GM12874 (cell line): ENCODE results near the gene TENM3.

Source experiments
- TF ChIP-seq, protein P1 (sequence below): IDR thresholded peaks from 2 replicates; pipeline ENCODE4 v1.5.1; 2011; ENCODE audit warnings: low read depth, mild to moderate bottlenecking, control low read depth, low read length, moderate library complexity; ENCODE audit not compliant: insufficient read depth

TENM3 gene

DNA sequence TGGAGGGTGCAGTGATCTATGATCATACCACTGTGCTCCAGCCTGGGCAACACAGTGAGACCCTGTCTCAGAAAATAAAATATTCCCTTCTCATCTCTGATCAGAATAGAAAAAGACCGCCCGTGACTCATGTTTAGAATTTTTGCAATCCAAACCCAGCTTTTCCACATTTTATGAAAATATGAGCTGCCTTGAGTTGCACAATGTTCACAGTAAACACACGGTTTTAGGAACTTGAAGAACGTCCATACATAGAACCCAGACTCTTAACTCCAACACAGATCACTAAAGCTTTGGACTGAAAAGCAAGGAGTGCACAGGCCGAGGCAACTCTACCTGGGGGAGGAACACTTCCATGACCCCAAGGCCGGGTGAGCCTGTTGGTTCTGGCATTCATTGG is 305.0 kb downstream of the TENM3 start:
- TF ChIP-seq, protein P1, sequence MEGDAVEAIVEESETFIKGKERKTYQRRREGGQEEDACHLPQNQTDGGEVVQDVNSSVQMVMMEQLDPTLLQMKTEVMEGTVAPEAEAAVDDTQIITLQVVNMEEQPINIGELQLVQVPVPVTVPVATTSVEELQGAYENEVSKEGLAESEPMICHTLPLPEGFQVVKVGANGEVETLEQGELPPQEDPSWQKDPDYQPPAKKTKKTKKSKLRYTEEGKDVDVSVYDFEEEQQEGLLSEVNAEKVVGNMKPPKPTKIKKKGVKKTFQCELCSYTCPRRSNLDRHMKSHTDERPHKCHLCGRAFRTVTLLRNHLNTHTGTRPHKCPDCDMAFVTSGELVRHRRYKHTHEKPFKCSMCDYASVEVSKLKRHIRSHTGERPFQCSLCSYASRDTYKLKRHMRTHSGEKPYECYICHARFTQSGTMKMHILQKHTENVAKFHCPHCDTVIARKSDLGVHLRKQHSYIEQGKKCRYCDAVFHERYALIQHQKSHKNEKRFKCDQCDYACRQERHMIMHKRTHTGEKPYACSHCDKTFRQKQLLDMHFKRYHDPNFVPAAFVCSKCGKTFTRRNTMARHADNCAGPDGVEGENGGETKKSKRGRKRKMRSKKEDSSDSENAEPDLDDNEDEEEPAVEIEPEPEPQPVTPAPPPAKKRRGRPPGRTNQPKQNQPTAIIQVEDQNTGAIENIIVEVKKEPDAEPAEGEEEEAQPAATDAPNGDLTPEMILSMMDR, result no peak

DNA sequence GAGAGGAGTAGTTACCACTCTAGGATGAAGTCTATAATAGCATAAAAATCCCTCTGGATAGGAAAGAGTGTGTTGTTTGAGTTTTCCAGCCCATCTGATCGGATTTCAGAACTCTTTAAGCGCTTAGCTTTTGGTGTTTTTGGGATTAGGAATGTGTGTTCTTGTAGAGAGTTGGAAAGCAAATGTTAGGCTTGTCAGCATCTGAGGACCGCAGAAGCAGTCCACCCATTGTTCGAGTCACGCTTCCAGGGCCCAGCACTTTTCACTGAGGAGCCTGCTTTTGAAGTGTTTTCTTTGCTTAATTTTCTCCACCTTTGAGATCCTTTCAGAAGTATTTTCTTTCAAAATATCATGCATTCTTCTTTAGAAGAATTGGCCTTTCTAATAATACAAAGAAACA is 306.2 kb downstream of the TENM3 start:
- TF ChIP-seq, protein P1, result no peak

DNA sequence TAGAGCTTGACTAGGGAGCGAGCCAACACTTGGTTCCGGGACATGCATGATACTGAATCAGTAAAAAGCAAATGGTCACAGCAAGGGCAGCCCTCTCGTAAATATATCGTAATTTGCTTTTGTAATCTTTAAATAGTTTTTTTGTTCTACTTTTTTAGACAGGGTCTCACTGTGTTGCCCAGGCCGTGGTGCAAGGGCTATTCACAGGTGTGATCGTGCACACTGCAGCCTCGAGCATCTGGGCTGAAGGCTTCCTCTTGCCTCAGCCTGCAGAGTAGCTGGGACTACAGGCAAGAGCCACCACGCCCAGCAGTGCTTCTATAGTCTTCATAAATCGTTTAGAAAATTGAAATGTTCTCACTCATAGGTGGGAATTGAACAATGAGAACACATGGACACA is 309.7 kb downstream of the TENM3 start:
- TF ChIP-seq, protein P1, result no peak

DNA sequence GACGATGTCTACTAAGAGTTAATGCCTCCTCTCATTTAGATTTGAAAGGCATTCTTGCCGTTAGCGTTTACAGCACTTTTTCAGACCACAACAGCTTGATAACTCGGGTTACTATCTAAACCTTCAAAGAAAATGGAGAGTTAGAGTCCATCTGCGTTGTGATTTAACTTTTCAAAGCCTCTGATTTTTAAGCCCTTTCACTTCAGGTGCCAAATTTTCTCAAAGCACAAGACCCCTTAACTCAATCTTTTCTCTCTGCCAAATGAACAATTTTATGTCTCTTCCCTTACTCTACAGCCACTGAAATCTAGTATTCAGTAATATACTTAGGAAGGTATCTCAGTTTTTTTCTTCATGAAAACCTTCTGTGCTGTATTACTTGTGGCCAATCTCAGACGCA is 310.5 kb downstream of the TENM3 start:
- TF ChIP-seq, protein P1, result no peak

DNA sequence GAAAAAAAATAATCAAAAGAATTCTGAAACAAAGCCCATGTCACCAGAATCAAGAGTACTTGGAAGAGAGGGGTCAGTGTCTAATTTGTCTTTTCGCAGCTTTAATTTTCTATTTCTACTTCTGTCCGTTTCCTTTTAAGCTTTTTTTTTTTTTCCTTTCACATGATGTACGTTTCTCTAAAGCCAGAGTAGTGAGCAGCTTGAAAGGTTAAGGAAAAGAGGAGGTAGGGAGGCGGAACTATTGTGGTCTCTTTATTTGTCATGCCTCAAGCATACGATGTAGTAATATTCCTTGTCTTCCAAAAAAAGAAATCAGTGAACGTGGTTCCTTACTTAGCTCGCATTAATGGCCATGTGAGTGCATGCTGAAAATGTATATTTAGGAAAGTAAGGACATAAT is 311.5 kb downstream of the TENM3 start:
- TF ChIP-seq, protein P1, result no peak

DNA sequence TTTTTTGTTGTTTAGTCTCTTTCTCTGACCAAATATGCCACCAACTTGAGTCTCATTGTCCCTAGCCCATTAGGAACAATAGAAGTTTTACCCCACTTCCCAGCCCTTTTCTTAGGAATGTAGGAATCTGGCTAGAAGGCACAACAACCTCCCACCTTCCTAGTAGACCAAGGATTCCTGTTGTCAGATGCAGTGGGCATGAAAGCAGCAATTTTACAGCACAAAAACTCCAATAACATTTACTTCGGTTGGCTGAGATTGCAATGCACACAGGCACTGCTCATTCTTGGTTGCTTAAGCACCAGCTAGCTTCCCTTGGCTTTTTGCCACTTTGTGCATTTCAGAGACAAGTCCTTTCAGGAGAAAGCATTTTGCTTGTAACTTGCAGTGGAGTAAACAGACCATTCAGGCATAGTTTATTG is 312.8 kb downstream of the TENM3 start:
- TF ChIP-seq, protein P1, result no peak

DNA sequence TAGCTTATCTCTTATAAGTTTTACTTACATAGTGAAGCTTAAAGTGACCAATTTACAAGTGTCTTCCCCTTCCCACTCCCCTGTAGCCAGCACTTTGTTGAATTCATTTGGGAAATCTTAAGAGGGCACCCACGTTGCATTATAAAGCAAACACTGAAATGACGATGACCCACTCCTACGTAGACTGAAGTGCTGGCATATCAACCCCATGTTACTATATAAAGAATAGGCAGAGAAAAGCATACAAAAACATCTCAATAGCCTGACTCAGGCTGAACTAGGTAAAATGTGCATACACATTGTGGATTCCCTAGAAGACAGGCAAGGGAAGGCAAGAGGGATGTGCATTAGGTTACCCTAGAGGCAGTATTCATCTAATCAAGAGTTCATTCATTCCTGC is 313.4 kb downstream of the TENM3 start:
- TF ChIP-seq, protein P1, result no peak

DNA sequence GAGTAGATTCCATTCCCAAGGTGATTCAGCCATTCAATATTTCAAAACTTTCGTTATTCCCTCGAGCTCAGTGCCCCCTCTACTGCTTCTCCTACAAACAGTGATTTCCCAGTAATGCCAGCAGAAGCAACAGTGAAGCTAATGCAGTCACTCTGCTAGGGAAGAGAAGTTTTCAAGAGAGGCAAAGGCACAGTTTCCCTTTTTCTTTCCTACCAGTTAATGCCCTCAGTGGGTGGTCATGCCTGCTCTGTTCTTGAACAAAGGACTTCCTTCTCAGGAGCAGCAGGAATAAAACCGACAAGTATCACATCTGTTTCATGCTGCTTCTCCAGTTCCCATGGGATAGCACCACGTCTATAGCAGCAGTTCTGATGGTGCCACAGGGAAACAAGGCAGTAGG is 317.2 kb downstream of the TENM3 start:
- TF ChIP-seq, protein P1, result no peak
